HG02852 (cell line): ENCODE data around the gene DSG2.

Experiments used
- ATAC-seq: cut with Tn5 transposase; IDR thresholded peaks from one replicate; pipeline ENCODE4 v1.9.1; 2021; ENCODE audit warnings: mild to moderate bottlenecking, moderate library complexity; ENCODE audit not compliant: unreplicated experiment

The DSG2 gene

GRCh38 chr18:31583185-31583854, 85.3 kb downstream of the DSG2 start:
- ATAC-seq = no peak

GRCh38 chr18:31585991-31586390, 88.0 kb downstream of the DSG2 start:
- no peak for ATAC-seq

GRCh38 chr18:31586616-31587015, 88.6 kb downstream of the DSG2 start:
- ATAC-seq = no peak

GRCh38 chr18:31587529-31587928, 89.6 kb downstream of the DSG2 start:
- no peak for ATAC-seq

GRCh38 chr18:31590570-31590969, 92.6 kb downstream of the DSG2 start:
- no peak for ATAC-seq

- no peak for ATAC-seq
These were observed 93.1 kb downstream of the DSG2 start for GRCh38 chr18:31591113-31591512.

- no peak for ATAC-seq
These were observed 93.7 kb downstream of the DSG2 start, which contains the start of gene TTR for GRCh38 chr18:31591628-31592027. Gene TTR, plus strand, starts transcription at chr18:31591877. Its CDS starts 26 bp downstream, at chr18:31591903.

- no peak for ATAC-seq
These were observed 94.7 kb downstream of the DSG2 start for GRCh38 chr18:31592506-31593157.

- no peak for ATAC-seq
These were observed 97.3 kb downstream of the DSG2 start for GRCh38 chr18:31595121-31595771.

- ATAC-seq = no peak
These were observed 98.3 kb downstream of the DSG2 start for GRCh38 chr18:31596081-31596872.

GRCh38 chr18:31598021-31598805, 100.2 kb downstream of the DSG2 start:
- no peak for ATAC-seq
